Activated T-helper 1 cell treated with Interleukin-2 at 50 U/mL for 16 hours (primary cell): ENCODE results near the gene PHF12.
"Not testable (repeated sequence)": the region's sequence is repeated elsewhere in the genome, so short reads cannot be mapped to it uniquely, and the experiment has no call there.

Experiments
- DNase-seq: peaks from one replicate; pipeline ENCODE4 v3.0.0-alpha.2; 2020; ENCODE audit warnings: low read depth

PHF12 gene

GRCh38 chr17:28929787-28930186 is 21.5 kb downstream of the PHF12 start:
- DNase-seq = no peak

DNA sequence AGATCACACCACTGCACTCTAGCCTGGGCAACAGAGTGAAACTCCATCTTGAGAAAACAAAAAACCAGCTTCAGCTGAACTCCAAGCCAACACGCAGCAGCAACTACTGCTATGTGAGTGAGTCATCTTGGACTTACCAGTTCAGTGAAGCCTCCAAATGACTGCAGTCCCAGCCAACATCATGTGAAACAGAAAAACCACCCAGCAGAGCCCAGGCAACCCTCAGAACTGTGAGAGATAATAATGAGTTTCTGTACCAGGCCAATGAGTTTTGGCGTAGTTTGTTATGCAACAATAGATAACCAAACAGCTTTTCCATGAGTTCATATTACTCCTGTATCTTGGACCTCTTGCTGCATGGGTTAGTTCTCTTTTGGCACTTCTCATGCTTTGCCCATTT is 23.3 kb downstream of the PHF12 start:
- DNase-seq = no peak

DNA sequence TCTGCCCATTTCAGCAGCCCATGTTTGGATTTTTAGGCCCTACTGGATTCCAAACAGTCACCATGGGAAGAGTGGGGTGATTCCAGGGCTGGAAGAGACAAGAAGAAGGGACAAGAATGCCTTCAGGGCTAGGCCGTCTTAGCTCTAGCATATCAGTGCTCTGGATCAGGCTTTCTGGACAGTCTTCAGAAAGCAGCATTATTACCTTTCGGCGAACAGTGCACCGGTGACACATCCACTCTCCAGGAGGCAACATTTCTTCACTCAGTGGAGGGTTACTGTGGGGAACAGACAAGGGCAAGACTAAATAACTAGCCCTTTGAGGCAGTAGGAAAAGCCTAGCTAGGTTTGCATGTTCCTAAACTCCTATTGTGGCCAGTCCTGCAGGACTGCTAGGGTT is 24.5 kb downstream of the PHF12 start:
- DNase-seq = no peak

GRCh38 chr17:28926366-28926765 is 25.0 kb downstream of the PHF12 start:
- no peak for DNase-seq

GRCh38 chr17:28925912-28926365 is 25.4 kb downstream of the PHF12 start:
- peak; percentile 21 for DNase-seq

GRCh38 chr17:28920201-28920600 is 31.1 kb downstream of the PHF12 start:
- no peak for DNase-seq

DNA sequence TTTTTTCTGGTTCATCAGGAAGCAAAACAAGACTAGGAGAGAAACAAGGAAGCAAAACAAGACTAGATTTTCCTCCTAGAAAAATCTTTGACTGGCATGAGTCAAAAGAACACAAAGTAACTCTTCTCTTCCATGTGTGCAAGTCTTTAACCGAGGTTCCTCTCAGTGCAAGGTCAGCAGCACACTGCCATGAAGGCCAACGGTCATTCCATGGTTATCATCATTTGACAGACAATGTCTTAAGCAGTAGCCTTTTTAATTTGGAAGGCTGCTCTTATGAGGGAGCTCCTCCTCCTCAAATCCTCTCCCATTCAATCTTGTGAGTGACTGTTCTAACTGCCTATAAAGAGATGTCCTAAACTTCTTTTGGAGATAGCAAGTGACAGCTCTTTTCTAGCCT is 33.0 kb downstream of the PHF12 start:
- DNase-seq = no peak

- no peak for DNase-seq
These were observed 33.9 kb downstream of the PHF12 start for GRCh38 chr17:28917465-28917864.

DNA sequence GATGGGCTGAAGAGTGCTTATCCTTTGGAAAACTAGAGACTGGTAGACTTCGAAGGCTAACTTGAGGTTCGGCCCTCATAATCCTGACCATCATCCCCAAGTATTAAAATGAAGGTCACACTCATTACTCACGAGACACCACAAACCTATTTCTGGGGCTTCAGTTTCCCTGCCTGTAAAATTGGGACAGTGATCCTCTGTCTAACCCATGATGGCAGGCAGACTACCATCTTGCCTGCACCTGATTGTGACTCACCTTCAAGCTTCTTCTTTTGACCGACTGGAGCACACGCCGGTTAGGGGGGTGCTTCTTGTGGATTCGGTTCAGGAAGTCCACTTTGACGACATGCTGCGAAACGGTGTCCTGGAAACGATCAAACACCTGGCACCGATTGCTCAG is 34.3 kb downstream of the PHF12 start:
- DNase-seq = no peak

DNA sequence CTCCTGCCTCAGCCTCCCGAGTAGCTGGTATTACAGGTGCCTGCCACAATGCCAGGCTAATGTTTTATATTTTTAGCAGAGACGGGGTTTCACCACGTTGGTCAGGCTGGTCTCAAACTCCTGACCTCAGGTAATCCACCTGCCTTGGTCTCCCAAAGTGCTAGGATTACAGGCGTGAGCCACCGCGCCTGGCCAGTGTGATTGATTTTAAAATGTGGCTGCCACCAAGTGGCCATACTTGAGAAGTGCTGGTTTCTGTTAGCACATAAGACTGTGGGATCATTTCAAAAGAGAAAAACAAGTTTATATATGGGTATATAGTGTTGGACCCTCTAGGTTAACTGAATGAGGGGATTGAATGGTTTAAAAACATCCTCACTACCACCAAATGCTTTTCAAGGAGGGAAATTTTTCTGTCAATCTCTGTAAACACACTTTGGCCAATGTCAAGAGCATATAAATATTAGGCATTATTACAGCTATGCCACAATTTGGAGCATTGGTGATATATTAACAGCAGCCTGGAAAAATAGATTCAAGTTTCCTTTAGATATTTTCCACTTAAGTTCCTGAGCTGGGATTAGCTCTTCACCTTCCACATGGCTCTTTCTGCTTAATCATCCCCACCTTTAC is 34.9 kb downstream of the PHF12 start:
- no peak for DNase-seq

DNA sequence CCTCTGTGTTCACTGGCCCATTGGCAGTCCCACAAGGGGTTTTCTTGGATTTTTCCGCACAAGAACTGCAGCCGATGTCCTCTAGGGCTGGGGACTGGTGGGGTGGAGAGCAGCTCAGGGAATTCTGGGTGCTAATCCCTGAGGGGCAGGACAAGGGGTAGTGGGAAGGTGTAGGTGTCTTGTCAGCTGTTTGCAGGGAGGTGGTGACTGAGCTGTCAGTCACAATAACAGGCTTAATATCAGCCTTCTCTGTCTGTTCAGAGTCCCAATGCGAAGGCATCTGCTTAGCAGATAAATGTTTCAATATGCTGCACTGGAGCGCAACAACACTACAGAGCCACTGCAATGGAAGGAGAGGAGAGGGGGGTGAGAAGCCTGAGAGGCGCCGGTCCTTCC is 38.4 kb downstream of the PHF12 start:
- DNase-seq = no peak

GRCh38 chr17:28912281-28912937 is 38.9 kb downstream of the PHF12 start:
- DNase-seq = no peak

GRCh38 chr17:28911411-28912045 is 39.8 kb downstream of the PHF12 start:
- DNase-seq = no peak

DNA sequence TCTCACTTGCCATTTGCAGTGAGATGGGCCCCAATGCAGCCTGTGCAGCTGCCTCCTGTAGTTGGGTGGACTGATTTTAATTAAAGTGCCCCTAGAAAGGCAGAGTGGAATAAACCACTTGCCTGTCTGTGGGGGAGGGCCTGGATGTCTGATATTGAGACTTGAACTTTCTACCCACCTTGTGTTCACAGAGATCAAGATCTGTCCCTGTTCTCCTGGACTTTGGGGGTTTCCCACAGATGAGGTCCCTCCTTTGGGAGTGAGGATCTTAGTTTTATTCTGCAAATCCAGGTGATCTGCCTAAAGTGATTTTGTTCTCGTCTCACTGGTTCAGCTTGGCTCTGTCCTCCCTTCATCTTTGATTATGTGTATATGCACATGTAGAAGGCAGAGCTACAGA is 40.8 kb downstream of the PHF12 start:
- no peak for DNase-seq

DNA sequence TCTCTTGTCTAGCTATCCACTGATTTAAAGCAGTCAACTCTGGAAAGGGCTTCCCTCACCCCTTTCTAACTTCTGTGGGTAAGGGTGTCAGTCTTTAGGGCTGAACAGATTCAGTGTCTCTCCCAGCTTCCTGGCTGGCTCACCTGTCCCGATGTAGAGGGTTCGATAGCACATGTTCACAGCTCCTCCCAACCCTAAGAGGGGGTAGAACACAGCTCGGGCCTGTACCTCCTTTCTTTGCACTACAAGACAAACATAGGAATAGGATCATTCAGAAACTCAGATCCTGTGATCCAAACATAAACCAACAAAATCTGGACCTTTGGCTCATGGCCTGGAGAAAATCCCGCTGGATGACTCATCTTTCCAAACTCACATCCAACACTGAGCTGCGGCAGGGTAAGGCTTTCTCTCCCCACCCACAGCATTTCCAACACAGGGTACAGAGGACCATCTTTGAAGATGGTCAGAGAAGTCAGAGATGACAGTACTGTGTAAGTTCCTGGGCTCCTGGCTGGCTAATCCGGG is 42.6 kb downstream of the PHF12 start:
- no peak for DNase-seq

GRCh38 chr17:28907709-28908475 is 43.4 kb downstream of the PHF12 start:
- DNase-seq = no peak

DNA sequence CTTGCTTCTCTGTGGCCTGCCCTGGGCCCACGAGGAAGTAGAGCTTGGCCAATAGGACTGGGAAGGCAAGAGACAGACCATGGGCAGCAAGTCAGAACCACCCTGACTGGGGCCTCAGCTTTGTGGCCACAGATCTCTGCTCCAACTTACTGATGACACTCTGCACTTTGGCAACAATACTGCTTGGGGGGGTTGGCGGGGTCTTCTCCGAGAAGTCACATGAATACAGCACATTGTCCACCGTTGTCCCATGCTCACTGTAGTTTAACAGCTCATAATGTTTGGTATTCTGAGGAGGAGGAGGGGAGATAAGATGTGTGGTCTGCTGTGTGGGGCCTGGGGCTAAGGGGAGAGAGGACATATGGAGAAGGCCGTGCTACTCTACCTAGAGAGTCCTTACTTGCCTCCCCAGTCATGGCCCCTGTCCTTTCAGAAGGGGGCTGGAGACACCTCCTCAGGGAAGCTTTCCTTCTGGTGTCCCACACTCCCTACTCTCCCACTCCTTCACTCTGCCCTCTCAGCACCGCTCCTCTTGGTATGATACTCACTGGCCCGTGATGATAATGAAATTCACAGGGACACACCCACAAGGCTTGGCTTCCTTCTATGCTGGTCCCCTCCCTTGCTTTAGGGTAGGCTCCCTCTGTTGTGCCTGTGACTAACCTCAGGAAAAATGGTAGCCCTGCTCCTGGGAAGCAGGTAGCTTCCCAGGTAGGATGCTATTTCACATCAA is 44.4 kb downstream of the PHF12 start:
- no peak for DNase-seq

- DNase-seq = no peak
These were observed 45.0 kb downstream of the PHF12 start for GRCh38 chr17:28906276-28906675.

DNA sequence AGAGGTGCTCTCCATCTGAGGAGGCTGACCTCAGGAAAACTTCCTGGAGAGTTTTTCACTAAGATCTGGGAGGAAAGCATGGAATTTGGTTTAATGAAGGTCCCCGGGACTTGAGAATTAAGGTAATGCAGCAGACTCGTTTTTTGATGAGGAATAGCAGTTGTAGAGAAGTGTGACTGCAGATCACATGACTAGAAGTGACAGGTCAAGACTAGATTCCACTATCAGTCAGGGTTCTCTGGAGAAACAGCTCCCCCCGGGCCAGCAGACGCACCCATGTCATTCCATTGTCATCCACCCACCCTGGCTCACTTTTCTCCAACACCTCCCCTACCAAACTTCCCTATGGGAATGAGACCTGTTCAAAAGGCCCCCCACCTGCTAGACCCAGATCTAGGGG is 46.5 kb downstream of the PHF12 start:
- no peak for DNase-seq

GRCh38 chr17:28903546-28903841 is 47.8 kb downstream of the PHF12 start:
- DNase-seq = not testable (repeated sequence)

DNA sequence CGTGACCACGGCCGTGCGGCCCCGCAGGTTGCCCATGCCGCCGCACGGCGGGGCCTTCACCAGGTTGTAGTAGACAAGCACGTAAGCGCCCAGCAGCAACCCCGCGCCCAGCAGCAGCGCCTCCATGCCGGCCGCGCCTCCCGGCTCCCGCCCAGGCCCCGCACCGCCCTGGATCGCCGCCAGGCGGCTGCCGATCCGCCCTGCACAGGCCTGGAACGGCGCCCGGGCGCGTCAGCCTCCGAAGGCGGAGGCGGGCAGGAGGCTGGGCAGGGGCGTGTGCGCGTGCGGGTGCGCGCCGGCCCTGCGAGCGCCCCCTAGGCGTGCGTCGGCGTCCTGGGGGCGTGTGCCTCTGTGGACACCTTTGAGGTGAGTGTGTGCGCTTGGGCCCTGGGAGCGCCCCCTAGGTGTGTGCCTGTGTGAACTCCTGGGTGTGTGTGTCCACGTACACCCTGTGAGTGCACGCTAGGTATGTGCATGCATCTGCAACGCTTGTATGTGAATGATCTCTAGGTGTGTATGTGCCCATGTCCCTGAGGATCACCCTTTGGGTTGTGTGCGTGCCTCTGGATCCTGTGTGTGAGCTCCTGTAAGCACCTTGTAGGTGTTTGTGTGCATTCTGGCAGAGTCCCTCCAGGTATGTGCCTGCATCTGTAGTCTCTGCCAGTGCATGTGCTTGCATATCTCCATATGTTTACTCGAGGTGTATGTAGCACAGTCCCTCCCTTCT is 48.3 kb downstream of the PHF12 start, which contains the start of gene DHRS13:
Gene DHRS13, minus strand, starts transcription at position 261 of the 727 bp plus-strand sequence. Its CDS starts 135 bp downstream, at position 126.
- DNase-seq = peak; percentile 95
